HG02678 (cell line): ENCODE results near the gene TCAP.
A peak's percentile ranks its signal among the peaks of the same experiment; 100 is the strongest.

Experiments
- ATAC-seq: cut with Tn5 transposase; IDR thresholded peaks from one replicate; pipeline ENCODE4 v1.9.1; 2021; ENCODE audit warnings: mild to moderate bottlenecking, moderate library complexity; ENCODE audit not compliant: unreplicated experiment

TCAP gene

DNA sequence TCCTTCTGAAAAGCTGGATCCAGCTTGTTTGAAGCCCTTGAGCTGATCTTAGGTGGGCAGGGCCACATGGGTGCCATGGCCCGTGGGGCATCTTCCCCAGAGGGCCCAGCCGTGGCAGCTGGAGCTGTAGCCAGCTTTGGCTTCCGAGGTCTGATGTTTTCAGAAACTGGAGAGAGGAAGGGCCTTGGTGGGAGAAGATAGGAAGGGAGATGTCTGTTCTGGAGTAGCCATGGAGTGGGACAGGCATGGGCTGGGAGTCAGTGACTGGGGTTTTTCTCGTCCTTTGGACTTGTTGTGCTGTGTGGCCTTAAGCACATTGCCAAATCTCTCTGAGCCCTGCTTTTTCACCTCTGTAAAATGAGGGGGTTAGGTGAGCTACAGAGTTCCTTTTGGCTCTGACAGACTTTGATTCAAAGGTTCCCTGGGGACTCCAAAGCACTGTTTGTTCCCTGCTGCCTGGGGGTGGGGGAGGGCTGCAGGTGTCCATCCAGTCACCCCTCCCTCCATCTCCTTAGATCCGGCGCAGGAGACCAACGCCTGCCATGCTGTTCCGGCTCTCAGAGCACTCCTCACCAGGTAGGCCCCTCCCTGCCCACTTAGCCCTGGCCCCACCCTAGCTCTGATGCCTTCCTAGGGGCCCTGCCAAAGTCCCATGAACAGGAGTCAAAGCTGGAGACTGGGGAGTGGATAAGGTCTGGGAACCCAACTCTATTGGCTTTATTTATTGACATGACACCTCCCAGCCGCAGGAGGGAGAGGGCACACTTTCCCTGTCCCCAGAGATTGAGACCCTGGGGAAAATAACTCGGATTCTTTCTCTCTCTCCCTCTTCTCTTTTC is 36.3 kb upstream of the TCAP start:
- ATAC-seq: no peak

DNA sequence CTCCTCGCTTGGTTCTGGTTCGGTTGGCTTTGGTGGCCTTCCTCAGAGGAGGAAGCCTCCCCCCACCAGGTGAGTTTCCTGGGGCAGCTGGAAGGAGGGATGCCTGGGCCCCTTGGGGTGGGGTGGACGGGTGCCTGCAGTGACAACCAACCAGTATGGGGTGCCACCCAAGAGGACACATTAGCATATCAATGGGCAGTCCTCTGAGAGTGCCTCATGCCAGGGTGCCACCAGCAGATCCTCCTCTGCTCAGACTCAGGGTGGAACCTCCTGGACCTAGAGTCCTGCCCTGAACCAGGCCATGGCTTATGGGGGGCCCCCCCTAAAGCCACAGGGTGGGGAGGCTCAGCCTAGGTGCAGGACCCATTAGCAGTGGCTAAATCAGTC is 35.7 kb upstream of the TCAP start:
- ATAC-seq: no peak

- ATAC-seq: no peak
Observed at GRCh38 chr17:39629898-39630297, 35.3 kb upstream of the TCAP start.

- ATAC-seq: no peak
Observed at GRCh38 chr17:39631403-39631802, 33.7 kb upstream of the TCAP start.

- no peak for ATAC-seq
Observed at GRCh38 chr17:39632153-39632941, 32.8 kb upstream of the TCAP start.

DNA sequence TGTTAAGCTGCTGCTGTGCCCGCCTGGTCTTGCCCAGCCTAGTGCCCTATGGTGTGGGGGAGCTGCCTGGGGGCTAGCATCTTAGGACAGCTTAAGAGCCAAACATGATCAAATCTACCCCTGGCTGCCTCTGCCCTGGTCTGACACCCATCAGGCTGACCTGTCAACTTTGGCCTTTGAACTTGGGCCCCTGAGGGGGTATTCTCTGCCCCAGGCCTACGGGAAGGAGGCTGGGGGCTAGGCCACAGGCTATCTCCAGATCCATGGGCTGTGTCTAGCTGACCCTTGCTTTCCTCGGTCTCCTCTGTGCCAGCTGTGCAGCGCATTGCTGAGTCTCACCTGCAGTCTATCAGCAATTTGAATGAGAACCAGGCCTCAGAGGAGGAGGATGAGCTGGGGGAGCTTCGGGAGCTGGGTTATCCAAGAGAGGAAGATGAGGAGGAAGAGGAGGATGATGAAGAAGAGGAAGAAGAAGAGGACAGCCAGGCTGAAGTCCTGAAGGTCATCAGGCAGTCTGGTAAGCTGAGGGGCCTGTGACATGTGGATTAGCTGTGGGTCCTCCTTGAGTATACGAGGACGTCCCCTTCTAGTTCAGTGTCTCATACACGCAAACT is 31.5 kb upstream of the TCAP start:
- ATAC-seq: no peak

GRCh38 chr17:39634384-39634871 is 30.7 kb upstream of the TCAP start:
- ATAC-seq: no peak

DNA sequence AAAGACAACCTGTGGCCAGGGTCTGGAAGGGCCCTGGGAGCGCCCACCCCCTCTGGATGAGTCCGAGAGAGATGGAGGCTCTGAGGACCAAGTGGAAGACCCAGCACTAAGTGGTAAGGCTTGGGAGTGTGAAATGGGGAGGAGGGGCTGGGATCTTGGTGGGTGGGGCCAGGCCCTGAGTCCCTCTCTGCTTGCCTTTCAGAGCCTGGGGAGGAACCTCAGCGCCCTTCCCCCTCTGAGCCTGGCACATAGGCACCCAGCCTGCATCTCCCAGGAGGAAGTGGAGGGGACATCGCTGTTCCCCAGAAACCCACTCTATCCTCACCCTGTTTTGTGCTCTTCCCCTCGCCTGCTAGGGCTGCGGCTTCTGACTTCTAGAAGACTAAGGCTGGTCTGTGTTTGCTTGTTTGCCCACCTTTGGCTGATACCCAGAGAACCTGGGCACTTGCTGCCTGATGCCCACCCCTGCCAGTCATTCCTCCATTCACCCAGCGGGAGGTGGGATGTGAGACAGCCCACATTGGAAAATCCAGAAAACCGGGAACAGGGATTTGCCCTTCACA is 29.5 kb upstream of the TCAP start:
- no peak for ATAC-seq

GRCh38 chr17:39636587-39636926 is 28.6 kb upstream of the TCAP start:
- ATAC-seq: peak; percentile 16

- ATAC-seq: peak; percentile 80
Observed at GRCh38 chr17:39636927-39637736, 28.0 kb upstream of the TCAP start, which contains the start of gene STARD3. Gene STARD3 (plus strand): TSS chr17:39637144. CDS start chr17:39653532, 16,388 bp downstream.

- no peak for ATAC-seq
Observed at GRCh38 chr17:39638317-39638716, 26.8 kb upstream of the TCAP start.

DNA sequence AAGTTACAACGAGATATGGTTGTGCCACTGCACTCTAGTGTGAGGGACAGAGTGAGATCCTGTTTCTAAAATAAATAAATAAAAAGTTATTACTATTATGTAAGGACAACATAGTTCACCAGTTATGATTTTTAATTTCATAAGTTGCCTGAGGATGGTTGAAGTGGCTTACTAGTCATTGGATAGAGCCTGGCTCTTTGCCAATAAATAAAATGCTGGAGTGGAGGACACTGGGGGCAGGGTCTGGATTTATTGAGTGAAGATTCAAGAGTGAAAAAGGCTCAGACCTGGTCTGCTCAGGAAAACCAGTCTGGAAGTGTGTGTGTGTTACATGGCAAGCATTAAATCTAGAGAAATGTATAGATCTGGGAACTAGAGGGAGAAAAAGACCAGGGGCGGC is 26.1 kb upstream of the TCAP start:
- ATAC-seq: no peak

DNA sequence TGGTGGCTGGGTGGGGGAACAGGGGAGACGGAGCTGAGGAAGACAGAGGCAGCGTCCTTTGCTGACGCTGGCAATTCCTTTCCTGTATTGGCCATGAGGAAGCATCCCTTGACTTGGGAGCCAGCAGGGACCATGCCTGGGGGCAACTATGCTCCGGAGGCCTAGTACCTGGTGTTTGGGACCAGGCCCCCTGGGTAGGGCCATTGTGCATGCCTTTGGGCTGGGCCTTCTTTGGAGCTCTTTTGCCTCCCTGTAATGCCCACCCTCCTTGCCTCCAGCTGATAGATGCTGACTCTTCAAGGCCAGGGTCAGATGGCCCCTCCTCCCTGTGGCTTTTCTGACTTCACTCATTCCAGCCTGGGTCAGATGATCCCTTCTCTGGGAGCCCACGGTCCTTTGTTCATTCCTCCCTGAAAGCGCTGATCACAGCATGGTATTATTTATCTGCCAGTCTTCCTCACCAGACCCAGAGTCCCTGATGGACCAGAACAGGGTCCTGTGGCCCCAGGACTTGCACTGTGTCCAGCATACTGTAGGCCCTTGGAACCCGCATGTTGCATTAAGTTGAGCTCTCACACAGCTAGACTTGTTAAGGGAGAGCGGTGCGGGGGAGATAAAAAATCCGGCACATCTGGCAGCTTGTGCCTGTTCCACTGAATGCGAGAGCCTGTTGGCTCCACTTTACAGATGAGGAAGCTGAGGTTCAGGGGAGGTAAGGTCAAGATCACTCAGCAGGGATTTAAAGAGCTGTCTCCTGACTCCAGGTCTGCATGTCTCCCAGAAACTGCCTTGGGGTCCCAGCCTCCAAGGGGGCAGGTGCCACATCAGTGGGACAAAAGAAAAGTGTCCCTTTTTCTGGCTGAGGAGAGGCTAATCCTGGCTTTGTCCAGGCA is 25.3 kb upstream of the TCAP start:
- ATAC-seq: no peak

- ATAC-seq: no peak
Observed at GRCh38 chr17:39640591-39641031, 24.5 kb upstream of the TCAP start.

DNA sequence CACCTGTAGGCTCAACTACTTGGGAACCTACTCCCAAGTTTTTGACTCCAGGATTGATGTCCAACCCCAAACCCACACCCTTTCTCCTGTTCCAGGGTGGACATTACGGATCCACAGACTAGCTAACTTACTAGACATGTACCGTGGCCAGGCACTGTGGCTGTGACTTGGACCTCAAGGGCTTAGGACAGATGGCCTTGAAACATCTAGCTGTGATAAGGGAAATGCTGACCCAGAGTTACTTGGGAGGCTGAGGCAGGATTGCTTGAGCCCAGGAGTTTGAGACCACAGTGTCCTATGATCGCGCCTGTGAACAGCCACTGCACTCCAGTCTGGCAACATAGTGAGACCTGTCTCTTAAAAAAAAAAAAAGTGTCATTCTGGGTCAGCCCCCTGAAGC is 24.1 kb upstream of the TCAP start:
- no peak for ATAC-seq

DNA sequence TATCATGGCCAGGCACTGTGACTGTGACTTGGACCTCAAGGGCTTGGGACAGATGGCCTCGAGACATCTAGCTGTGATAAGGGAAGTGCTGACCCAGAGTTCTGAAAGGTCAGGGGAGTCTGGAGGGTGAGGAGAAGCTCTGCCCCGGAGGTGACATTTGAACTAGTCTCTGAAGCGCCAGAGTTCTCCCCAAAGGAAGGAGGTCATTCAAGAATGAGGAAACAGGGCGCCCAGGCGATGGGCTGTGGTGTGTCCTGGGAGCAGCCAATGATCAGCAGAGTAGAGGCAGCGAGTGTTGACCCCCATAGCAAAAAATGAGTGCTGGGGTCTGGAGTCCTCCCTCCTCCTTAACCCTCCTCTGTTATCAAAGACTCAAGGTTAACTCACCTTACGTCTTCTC is 23.3 kb upstream of the TCAP start:
- ATAC-seq: no peak

DNA sequence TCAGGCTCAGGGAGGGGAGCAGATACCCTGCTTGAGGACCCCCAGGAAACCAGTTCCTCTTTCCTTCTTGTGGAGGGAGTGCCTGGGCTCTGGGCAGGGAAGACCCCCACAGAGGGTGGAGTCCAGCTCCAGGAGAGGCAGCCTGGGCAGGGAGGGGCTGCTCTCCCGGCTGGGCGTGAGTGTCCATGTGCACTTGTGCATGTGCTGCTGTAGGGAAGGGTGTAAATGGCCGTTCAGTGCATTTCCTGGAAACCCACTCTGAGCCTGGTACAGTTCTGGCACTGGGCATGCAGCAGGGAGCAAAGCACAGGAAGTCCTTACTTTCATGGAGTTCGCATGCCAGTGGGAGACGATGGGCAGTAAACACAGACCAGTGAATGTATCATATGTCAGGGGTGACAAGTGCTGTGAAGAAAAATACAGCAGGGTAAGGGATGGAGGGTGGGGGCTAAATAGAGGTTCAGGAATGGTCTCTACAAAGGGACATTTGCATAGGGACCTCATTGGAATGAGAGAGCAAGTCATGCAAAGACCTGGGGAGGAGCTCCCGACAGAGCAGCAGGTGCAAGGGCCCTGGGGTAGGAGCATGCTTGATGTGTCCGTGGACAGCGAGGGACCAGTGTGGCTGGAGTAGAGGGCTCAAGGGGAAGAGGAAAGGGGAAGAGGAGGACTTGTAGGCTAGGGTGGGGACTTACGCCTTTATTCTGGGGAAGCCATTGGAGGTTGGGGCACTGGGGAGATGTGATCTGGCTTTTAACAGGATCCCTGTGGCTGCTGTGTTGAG is 22.7 kb upstream of the TCAP start:
- no peak for ATAC-seq

GRCh38 chr17:39643271-39643670 is 21.9 kb upstream of the TCAP start:
- ATAC-seq: no peak

- no peak for ATAC-seq
Observed at GRCh38 chr17:39647256-39647655, 17.9 kb upstream of the TCAP start.
